Measurements from ENCODE around the gene GAS2. TPM values are rescaled to one million over a fixed set of nuclear protein-coding genes. Genes with fewer than 3 reads are reported as not detected.

Gene GAS2
- total and polyA plus RNA-seq, 4 donors: 0.58 to 9.8 (median 1.2) TPM

DNA sequence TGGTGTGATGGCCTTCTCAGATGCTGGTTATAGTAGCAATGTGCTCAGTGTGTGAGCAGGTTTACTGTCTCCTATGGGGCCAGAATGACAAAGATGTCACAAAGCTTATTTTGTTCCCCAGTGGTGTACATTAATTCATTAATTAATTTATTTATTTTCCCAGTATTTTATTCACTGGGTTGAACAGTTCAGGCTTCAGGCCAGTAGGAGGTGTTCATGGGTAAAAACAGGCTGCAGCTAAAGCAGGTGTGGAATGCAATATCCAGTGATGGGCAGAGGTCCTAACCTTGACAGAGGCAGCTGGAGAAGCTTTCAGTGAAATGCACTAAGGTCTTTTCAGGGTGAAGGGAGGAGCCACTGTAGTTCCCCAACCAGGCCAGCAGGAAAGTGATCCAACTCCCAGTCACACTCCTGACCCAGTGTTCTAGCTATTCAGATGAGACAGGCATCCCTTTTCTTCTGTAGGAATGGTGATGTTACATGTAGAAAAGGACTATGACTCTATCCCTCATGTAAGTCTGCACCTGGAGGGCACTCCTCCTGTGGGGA lies 33.0 kb upstream of the GAS2 start:
- H3K27ac ChIP-seq (ENCODE audit: low read depth in 1 of 2, low read length in 1 of 2): no peak overlapping the region
- ATAC-seq (ENCODE audit: insufficient read depth, low FRiP score) (peak; percentile 11), DNase-seq (no peak)
- H3K4me1 ChIP-seq (ENCODE audit: control insufficient read depth in 5 of 5, insufficient read depth in 5 of 5, low read length in 5 of 5): peaks cover 0 to 2% (median 0%) of the 10 kb centered on the region in 5 donors
- H3K4me3 ChIP-seq: no peak overlapping the region
- no peaks in the 10 kb centered on the region for H3K27me3 ChIP-seq (ENCODE audit: control insufficient read depth in 3 of 3, insufficient read depth in 3 of 3, low read length in 2 of 3)
- TF ChIP-seq, protein P1, sequence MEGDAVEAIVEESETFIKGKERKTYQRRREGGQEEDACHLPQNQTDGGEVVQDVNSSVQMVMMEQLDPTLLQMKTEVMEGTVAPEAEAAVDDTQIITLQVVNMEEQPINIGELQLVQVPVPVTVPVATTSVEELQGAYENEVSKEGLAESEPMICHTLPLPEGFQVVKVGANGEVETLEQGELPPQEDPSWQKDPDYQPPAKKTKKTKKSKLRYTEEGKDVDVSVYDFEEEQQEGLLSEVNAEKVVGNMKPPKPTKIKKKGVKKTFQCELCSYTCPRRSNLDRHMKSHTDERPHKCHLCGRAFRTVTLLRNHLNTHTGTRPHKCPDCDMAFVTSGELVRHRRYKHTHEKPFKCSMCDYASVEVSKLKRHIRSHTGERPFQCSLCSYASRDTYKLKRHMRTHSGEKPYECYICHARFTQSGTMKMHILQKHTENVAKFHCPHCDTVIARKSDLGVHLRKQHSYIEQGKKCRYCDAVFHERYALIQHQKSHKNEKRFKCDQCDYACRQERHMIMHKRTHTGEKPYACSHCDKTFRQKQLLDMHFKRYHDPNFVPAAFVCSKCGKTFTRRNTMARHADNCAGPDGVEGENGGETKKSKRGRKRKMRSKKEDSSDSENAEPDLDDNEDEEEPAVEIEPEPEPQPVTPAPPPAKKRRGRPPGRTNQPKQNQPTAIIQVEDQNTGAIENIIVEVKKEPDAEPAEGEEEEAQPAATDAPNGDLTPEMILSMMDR (IDR thresholded peaks at IDR 0.05; ENCODE audit: control extremely low read depth, extremely low read depth): no peak
- no peaks in the 10 kb centered on the region for H3K36me3 ChIP-seq (ENCODE audit: control insufficient read depth in 4 of 4, insufficient read depth in 4 of 4, low read length in 4 of 4)
- H3K9ac ChIP-seq (ENCODE audit: insufficient read depth in 1 of 2, low read length in 2 of 2): no peak overlapping the region
- peaks cover 0 to 2% (median 0%) of the 10 kb centered on the region in 4 donors for H3K9me3 ChIP-seq (ENCODE audit: control insufficient read depth in 4 of 4, insufficient read depth in 3 of 4, low read length in 3 of 4)

DNA sequence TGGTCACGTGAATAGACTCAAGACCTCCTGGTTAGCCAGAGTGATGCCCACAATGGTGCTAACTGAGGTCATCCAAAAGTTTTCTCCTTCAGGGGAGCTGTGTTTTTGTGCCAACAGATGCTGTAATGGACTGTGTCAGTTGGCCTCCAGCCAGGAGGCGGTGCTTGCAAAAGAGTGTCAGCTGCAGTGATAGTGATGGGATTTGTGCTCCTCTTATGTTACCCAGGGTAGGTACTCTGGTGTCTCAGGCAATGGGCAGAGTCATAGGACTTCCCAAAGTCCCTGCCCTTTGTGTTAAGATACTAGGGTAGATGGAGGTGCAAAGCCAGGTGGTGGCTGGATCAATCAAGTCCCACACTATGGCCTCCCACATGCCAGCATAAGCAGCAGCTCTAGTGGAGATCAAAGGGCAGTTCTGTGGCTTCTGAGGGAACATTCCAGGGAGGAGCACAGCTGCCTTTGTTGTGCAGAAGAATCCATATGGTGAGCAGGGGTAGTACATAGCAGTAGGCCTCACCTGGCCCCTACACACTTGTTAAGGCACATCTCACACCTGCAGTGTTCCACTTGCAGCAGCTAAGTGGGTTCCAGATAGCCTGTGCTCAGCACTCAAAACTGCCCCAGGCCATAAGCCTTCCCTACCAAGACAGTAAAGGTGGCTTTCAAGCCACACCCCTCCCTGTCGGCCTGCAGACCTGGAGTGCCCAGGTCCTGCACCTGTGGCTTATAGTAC lies 31.3 kb upstream of the GAS2 start:
- H3K9me3 ChIP-seq (ENCODE audit: control insufficient read depth in 4 of 4, insufficient read depth in 3 of 4, low read length in 3 of 4): peaks cover 0 to 2% (median 0%) of the 10 kb centered on the region in 4 donors
- H3K9ac ChIP-seq (ENCODE audit: insufficient read depth in 1 of 2, low read length in 2 of 2): no peak overlapping the region
- no peak overlapping the region for H3K4me3 ChIP-seq
- TF ChIP-seq, protein P1 (IDR thresholded peaks at IDR 0.05; ENCODE audit: control extremely low read depth, extremely low read depth): no peak
- WGBS, 2 donors: 85 to 94% methylated on average over 3 of the region's 3 CpGs
- peaks cover 0 to 2% (median 0%) of the 10 kb centered on the region in 4 donors for H3K36me3 ChIP-seq (ENCODE audit: control insufficient read depth in 4 of 4, insufficient read depth in 4 of 4, low read length in 4 of 4)
- ATAC-seq (ENCODE audit: insufficient read depth, low FRiP score) (no peak), DNase-seq (peak; percentile 39 to 51 (median 47))
- H3K4me1 ChIP-seq (ENCODE audit: control insufficient read depth in 5 of 5, insufficient read depth in 5 of 5, low read length in 5 of 5): peaks cover 0 to 2% (median 0%) of the 10 kb centered on the region in 5 donors
- H3K27ac ChIP-seq (ENCODE audit: low read depth in 1 of 2, low read length in 1 of 2): no peak overlapping the region
- no peaks in the 10 kb centered on the region for H3K27me3 ChIP-seq (ENCODE audit: control insufficient read depth in 3 of 3, insufficient read depth in 3 of 3, low read length in 2 of 3)

DNA sequence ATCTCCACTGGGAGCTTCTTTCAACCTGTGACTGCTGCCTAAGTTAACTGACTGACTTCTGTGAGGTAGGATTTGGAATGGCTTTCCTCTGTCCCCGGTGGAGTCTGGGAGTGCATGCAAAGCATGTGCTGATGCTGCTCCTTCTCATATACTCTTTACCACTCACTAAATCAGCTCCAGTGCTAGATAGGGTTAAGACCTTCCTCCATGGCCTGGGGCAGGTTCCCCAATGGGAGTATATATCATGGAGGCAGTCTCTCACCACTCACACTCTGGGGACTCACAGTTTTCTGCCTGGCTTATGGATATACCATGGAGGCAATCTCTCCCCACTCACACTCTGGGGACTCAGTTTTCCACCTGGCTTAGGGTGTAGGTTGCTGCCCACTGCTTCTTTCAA lies 30.7 kb upstream of the GAS2 start:
- Histone ChIP-seq H3K9me3 (ENCODE audit: control insufficient read depth in 4 of 4, insufficient read depth in 3 of 4, low read length in 3 of 4) (peaks cover 0 to 2% (median 0%) of the 10 kb centered on the region in 4 donors), H3K36me3 (ENCODE audit: control insufficient read depth in 4 of 4, insufficient read depth in 4 of 4, low read length in 4 of 4) (peaks cover 0 to 2% (median 0%) of the 10 kb centered on the region in 4 donors), H3K27me3 (ENCODE audit: control insufficient read depth in 3 of 3, insufficient read depth in 3 of 3, low read length in 2 of 3) (no peaks in the 10 kb centered on the region), H3K4me3 (no peak overlapping the region), H3K4me1 (ENCODE audit: control insufficient read depth in 5 of 5, insufficient read depth in 5 of 5, low read length in 5 of 5) (peaks cover 0 to 2% (median 0%) of the 10 kb centered on the region in 5 donors), H3K9ac (ENCODE audit: insufficient read depth in 1 of 2, low read length in 2 of 2) (no peak overlapping the region), H3K27ac (ENCODE audit: low read depth in 1 of 2, low read length in 1 of 2) (no peak overlapping the region)
- ATAC-seq (ENCODE audit: insufficient read depth, low FRiP score): no peak
- TF ChIP-seq, protein P1 (IDR thresholded peaks at IDR 0.05; ENCODE audit: control extremely low read depth, extremely low read depth): no peak
- 0 to 48% methylated on average over 1 of the region's 1 CpG for WGBS, 2 donors
- DNase-seq: no peak

Measured in lung (tissue), 12 donors.